A549 treated with Hydrocortisone at 1 μM for 4 hours (cell line): Measurements from ENCODE around the gene ABHD2. TPM values are rescaled to one million over a fixed set of nuclear protein-coding genes. Genes with fewer than 3 reads are reported as not detected.

ENCODE experiments used
- total RNA-seq: library from RNA; stranded (reverse); fragments of 200-300 nt; extraction: Qiagen RNA extraction; gene quantifications from 5 replicates; pipeline ENCODE4 v1.2.3, GENCODE V29; 2022

Gene ABHD2
- 104 to 168 TPM (median 148 TPM) in 5 replicates for total RNA-seq

GRCh38 chr15:89087830-89088604 is at the start of gene ABHD2:
ABHD2 (plus strand) TSS chr15:89088456; CDS start chr15:89116328, 27,872 bp downstream.

GRCh38 chr15:89221543-89221942 is 133.3 kb downstream of the ABHD2 start, which contains the start of gene RLBP1:
RLBP1 (minus strand) TSS chr15:89221579; CDS start chr15:89218975, 2,604 bp downstream.

GRCh38 chr15:89243691-89244573 is 155.7 kb downstream of the ABHD2 start, which contains the start of gene FANCI:
FANCI (plus strand) TSS chr15:89243979; CDS start chr15:89247648, 3,669 bp downstream.

Other genes starting within 250 kb of the ABHD2 start
- gene HAPLN3, start 192.9 kb upstream of the ABHD2 start, total RNA-seq: 25.4 to 27.6 TPM (median 26.2 TPM) in 5 replicates
- 309 to 357 TPM (median 315 TPM) in 5 replicates for gene MFGE8, start 175.1 kb upstream of the ABHD2 start, total RNA-seq
- gene RLBP1, start 133.1 kb downstream of the ABHD2 start, total RNA-seq: 0.13 TPM in 1 of 5 replicates, not detected in the others
- 50.3 to 83.1 TPM (median 60.5 TPM) in 5 replicates for gene FANCI, start 155.5 kb downstream of the ABHD2 start, total RNA-seq
- gene POLG, start 246.4 kb downstream of the ABHD2 start, total RNA-seq: 54.0 to 59.5 TPM (median 58.0 TPM) in 5 replicates